Memory B cell (primary cell): ENCODE results near the gene CP.

ENCODE experiments used
- ATAC-seq: fragments of 150-1000 bp; cut with Tn5 transposase; 2 replicates; pipeline ENCODE4 v1.10.0; 2021; ENCODE audit warnings: low read depth, mild to moderate bottlenecking, moderate library complexity
- DNase-seq, 2 donors: peaks; one replicate each; pipeline ENCODE4 v3.0.0; 2022; ENCODE audit warnings: low spot score in 2 of 2
- H3K27ac Mint-ChIP-seq: one replicate; pipeline ENCODE4 v1.8.0; 2022; ENCODE audit warnings: mild to moderate bottlenecking, moderate library complexity, mixed read lengths
- H3K27me3 Mint-ChIP-seq: one replicate; pipeline ENCODE4 v1.8.0; 2022; ENCODE audit warnings: mixed read lengths
- H3K36me3 Mint-ChIP-seq: one replicate; pipeline ENCODE4 v1.8.0; 2022; ENCODE audit warnings: mild to moderate bottlenecking, mixed read lengths
- H3K4me1 Mint-ChIP-seq: one replicate; pipeline ENCODE4 v1.8.0; 2022; ENCODE audit warnings: mixed read lengths
- H3K4me3 Mint-ChIP-seq: one replicate; pipeline ENCODE4 v1.8.0; 2022; ENCODE audit warnings: mild to moderate bottlenecking, moderate library complexity, mixed read lengths
- H3K9me3 Mint-ChIP-seq: one replicate; pipeline ENCODE4 v1.8.0; 2022; ENCODE audit warnings: mixed read lengths

CP gene

GRCh38 chr3:149181182-149181581 is 40.4 kb downstream of the CP start:
- H3K27ac Mint-ChIP-seq: no peak overlapping the region
- H3K4me3 Mint-ChIP-seq: no peak overlapping the region
- H3K36me3 Mint-ChIP-seq: peaks cover 10% of the 10 kb centered on the region
- ATAC-seq (no peak), DNase-seq (no peak)
- H3K27me3 Mint-ChIP-seq: no peaks in the 10 kb centered on the region
- no peaks in the 10 kb centered on the region for H3K4me1 Mint-ChIP-seq
- no peaks in the 10 kb centered on the region for H3K9me3 Mint-ChIP-seq

GRCh38 chr3:149180057-149180573 is 41.5 kb downstream of the CP start:
- H3K27ac Mint-ChIP-seq: no peak overlapping the region
- H3K36me3 Mint-ChIP-seq: peaks cover 7% of the 10 kb centered on the region
- no peaks in the 10 kb centered on the region for H3K9me3 Mint-ChIP-seq
- ATAC-seq: no peak
- no peaks in the 10 kb centered on the region for H3K27me3 Mint-ChIP-seq
- H3K4me1 Mint-ChIP-seq: no peaks in the 10 kb centered on the region
- H3K4me3 Mint-ChIP-seq: no peak overlapping the region
- DNase-seq: no peak

- Mint-ChIP-seq H3K9me3 (no peaks in the 10 kb centered on the region), H3K36me3 (peaks cover 12% of the 10 kb centered on the region), H3K4me3 (no peak overlapping the region), H3K27ac (no peak overlapping the region), H3K4me1 (peaks cover 1% of the 10 kb centered on the region), H3K27me3 (no peaks in the 10 kb centered on the region)
- ATAC-seq (no peak), DNase-seq (no peak)
These were observed 42.4 kb downstream of the CP start for GRCh38 chr3:149179220-149179619.

- no peak overlapping the region for H3K27ac Mint-ChIP-seq
- H3K27me3 Mint-ChIP-seq: no peaks in the 10 kb centered on the region
- peaks cover 2% of the 10 kb centered on the region for H3K4me1 Mint-ChIP-seq
- H3K4me3 Mint-ChIP-seq: no peak overlapping the region
- ATAC-seq (no peak), DNase-seq (no peak)
- H3K9me3 Mint-ChIP-seq: no peaks in the 10 kb centered on the region
- peaks cover 22% of the 10 kb centered on the region for H3K36me3 Mint-ChIP-seq
These were observed 44.5 kb downstream of the CP start for GRCh38 chr3:149177122-149177521.

- H3K4me1 Mint-ChIP-seq: peaks cover 2% of the 10 kb centered on the region
- DNase-seq (no peak), ATAC-seq (no peak)
- H3K9me3 Mint-ChIP-seq: no peaks in the 10 kb centered on the region
- H3K4me3 Mint-ChIP-seq: no peak overlapping the region
- H3K36me3 Mint-ChIP-seq: peaks cover 31% of the 10 kb centered on the region
- H3K27me3 Mint-ChIP-seq: no peaks in the 10 kb centered on the region
- peak overlapping the region; percentile 40 for H3K27ac Mint-ChIP-seq
These were observed 46.7 kb downstream of the CP start for GRCh38 chr3:149174901-149175300.

GRCh38 chr3:149170672-149171071 is 51.0 kb downstream of the CP start:
- Mint-ChIP-seq H3K27ac (no peak overlapping the region), H3K4me1 (peaks cover 2% of the 10 kb centered on the region)

DNA sequence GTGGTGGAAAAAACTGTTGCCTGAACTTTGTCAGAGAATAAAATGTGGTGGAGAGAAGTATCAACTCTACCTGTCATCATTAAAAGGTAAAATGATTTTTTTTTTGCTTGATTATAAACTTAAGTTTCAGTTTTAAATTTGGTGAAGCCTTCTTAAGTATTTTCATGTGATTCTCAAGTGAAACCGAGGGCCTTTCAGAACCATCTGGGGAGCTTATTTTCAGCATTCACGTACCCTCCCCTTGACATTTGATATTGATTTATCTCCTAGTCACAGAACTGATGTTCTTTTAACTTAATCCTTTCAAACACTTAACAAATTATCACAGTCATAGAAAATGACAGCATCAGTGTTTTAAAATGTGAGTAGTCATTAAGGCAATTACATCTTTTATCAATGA is 53.7 kb downstream of the CP start:
- DNase-seq: no peak

More at GRCh38 chr3:149170672-149171071, 51.0 kb downstream of the CP start:
- H3K4me3 Mint-ChIP-seq: no peak overlapping the region
- no peak for ATAC-seq
- DNase-seq: no peak
- peaks cover 40% of the 10 kb centered on the region for H3K36me3 Mint-ChIP-seq
- H3K9me3 Mint-ChIP-seq: no peaks in the 10 kb centered on the region
- H3K27me3 Mint-ChIP-seq: no peaks in the 10 kb centered on the region

GRCh38 chr3:149163066-149163465 is 58.6 kb downstream of the CP start:
- no peak overlapping the region for H3K4me3 Mint-ChIP-seq
- DNase-seq (no peak), ATAC-seq (no peak)
- H3K9me3 Mint-ChIP-seq: no peaks in the 10 kb centered on the region
- no peak overlapping the region for H3K27ac Mint-ChIP-seq
- H3K36me3 Mint-ChIP-seq: peaks cover 39% of the 10 kb centered on the region
- H3K27me3 Mint-ChIP-seq: no peaks in the 10 kb centered on the region
- peaks cover 2% of the 10 kb centered on the region for H3K4me1 Mint-ChIP-seq

More for the DNA sequence above, 53.7 kb downstream of the CP start:
- Mint-ChIP-seq H3K4me3 (no peak overlapping the region), H3K27ac (no peak overlapping the region), H3K27me3 (no peaks in the 10 kb centered on the region), H3K36me3 (peaks cover 39% of the 10 kb centered on the region), H3K9me3 (no peaks in the 10 kb centered on the region), H3K4me1 (no peaks in the 10 kb centered on the region)
- ATAC-seq: no peak

DNA sequence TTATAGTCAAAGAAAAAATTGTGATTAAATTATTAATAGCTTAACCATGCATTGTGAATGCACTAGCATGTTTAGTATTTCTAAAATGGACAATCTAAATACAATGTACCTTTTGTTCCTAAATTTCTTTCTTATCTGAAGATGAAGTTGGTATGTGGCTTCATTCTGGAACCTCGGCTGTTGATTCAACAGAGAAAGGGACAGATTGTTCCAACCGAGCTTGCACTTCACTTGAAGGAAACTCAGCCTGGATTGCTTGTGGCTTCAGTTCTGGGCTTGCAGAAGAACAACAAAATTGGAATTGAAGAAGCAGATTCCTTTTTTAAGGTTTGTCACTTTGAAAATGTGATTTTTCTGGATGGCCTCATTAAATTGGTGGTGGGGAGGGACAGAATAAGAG is 59.6 kb downstream of the CP start:
- H3K36me3 Mint-ChIP-seq: peaks cover 38% of the 10 kb centered on the region
- no peak overlapping the region for H3K4me3 Mint-ChIP-seq
- no peaks in the 10 kb centered on the region for H3K27me3 Mint-ChIP-seq
- ATAC-seq (no peak), DNase-seq (no peak)
- peaks cover 2% of the 10 kb centered on the region for H3K4me1 Mint-ChIP-seq
- no peaks in the 10 kb centered on the region for H3K9me3 Mint-ChIP-seq
- H3K27ac Mint-ChIP-seq: no peak overlapping the region

GRCh38 chr3:149160754-149161300 is 60.8 kb downstream of the CP start:
- Mint-ChIP-seq H3K9me3 (no peaks in the 10 kb centered on the region), H3K36me3 (peaks cover 36% of the 10 kb centered on the region), H3K27me3 (no peaks in the 10 kb centered on the region), H3K27ac (peak overlapping the region; percentile 17), H3K4me1 (peaks cover 2% of the 10 kb centered on the region), H3K4me3 (no peak overlapping the region)
- ATAC-seq: no peak
- DNase-seq: no peak

DNA sequence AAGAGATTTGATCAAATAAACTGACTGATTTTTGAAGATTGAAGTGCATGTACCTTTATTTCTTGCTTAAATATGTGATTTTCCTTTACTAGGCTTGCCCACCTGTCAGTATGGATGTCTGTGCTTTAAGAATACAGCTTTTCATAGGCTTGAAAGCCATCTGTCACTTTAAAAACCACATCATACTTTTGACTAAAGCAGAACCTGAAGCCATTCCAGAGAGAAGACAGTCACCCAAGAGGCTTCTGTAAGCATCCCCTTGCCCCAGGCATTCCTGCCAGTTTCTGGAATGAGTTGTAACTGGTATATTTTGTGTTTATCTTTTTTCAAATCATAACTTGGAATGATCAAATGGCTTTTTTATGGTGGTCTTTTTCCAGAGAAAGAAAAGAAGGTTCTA is 68.2 kb downstream of the CP start:
- ATAC-seq: no peak
- H3K9me3 Mint-ChIP-seq: no peaks in the 10 kb centered on the region
- DNase-seq: no peak
- no peak overlapping the region for H3K4me3 Mint-ChIP-seq
- H3K36me3 Mint-ChIP-seq: peaks cover 29% of the 10 kb centered on the region
- H3K27me3 Mint-ChIP-seq: no peaks in the 10 kb centered on the region
- peaks cover 15% of the 10 kb centered on the region for H3K4me1 Mint-ChIP-seq
- peak overlapping the region; percentile 62 for H3K27ac Mint-ChIP-seq

DNA sequence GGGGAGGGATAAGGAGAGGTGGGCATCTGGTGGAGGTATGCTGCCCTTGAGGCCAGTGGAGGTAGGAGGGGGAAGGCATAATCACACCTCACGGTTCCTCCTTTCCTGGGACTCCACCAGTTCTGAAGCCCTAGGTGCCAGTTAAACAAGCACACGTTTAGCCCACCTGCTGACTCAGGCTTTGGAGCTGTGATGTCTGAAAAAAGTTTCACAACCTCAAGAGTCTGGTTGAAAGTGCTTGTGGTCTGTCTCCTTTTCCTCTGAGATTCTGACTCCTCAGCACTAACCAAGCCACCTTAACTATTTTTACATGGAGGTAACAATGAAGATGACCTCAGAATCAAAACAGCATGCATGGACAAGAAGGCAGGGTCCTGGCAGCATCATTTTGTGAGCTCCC is 69.2 kb downstream of the CP start:
- Mint-ChIP-seq H3K27me3 (no peaks in the 10 kb centered on the region), H3K36me3 (peaks cover 29% of the 10 kb centered on the region), H3K4me1 (peaks cover 15% of the 10 kb centered on the region), H3K27ac (peak overlapping the region; percentile 67), H3K4me3 (no peak overlapping the region), H3K9me3 (no peaks in the 10 kb centered on the region)
- ATAC-seq (peak; percentile 39), DNase-seq (no peak)

GRCh38 chr3:149151843-149152242 is 69.8 kb downstream of the CP start:
- H3K36me3 Mint-ChIP-seq: peaks cover 27% of the 10 kb centered on the region
- no peak overlapping the region for H3K4me3 Mint-ChIP-seq
- peaks cover 15% of the 10 kb centered on the region for H3K4me1 Mint-ChIP-seq
- peak overlapping the region; percentile 67 for H3K27ac Mint-ChIP-seq
- H3K9me3 Mint-ChIP-seq: no peaks in the 10 kb centered on the region
- no peak for ATAC-seq
- no peaks in the 10 kb centered on the region for H3K27me3 Mint-ChIP-seq
- no peak for DNase-seq

- no peak overlapping the region for H3K27ac Mint-ChIP-seq
- H3K36me3 Mint-ChIP-seq: peaks cover 24% of the 10 kb centered on the region
These were observed 71.2 kb downstream of the CP start for GRCh38 chr3:149150436-149150835.

GRCh38 chr3:149145974-149146373 is 75.7 kb downstream of the CP start:
- Mint-ChIP-seq H3K27me3 (no peaks in the 10 kb centered on the region), H3K4me1 (peaks cover 29% of the 10 kb centered on the region), H3K27ac (no peak overlapping the region), H3K36me3 (peaks cover 19% of the 10 kb centered on the region), H3K4me3 (no peak overlapping the region), H3K9me3 (no peaks in the 10 kb centered on the region)
- ATAC-seq (peak; percentile 93), DNase-seq (peak in 1 of 2 donors; percentile 62)

More at GRCh38 chr3:149150436-149150835, 71.2 kb downstream of the CP start:
- Mint-ChIP-seq H3K27me3 (no peaks in the 10 kb centered on the region), H3K9me3 (no peaks in the 10 kb centered on the region), H3K4me3 (no peak overlapping the region), H3K4me1 (peaks cover 17% of the 10 kb centered on the region)
- DNase-seq: no peak
- ATAC-seq: no peak
